Measurements from ENCODE around the gene RFTN1.

The RFTN1 gene, protein sequence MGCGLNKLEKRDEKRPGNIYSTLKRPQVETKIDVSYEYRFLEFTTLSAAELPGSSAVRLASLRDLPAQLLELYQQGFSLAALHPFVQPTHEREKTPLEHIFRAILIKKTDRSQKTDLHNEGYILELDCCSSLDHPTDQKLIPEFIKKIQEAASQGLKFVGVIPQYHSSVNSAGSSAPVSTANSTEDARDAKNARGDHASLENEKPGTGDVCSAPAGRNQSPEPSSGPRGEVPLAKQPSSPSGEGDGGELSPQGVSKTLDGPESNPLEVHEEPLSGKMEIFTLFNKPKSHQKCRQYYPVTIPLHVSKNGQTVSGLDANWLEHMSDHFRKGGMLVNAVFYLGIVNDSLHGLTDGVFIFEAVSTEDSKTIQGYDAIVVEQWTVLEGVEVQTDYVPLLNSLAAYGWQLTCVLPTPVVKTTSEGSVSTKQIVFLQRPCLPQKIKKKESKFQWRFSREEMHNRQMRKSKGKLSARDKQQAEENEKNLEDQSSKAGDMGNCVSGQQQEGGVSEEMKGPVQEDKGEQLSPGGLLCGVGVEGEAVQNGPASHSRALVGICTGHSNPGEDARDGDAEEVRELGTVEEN

DNA sequence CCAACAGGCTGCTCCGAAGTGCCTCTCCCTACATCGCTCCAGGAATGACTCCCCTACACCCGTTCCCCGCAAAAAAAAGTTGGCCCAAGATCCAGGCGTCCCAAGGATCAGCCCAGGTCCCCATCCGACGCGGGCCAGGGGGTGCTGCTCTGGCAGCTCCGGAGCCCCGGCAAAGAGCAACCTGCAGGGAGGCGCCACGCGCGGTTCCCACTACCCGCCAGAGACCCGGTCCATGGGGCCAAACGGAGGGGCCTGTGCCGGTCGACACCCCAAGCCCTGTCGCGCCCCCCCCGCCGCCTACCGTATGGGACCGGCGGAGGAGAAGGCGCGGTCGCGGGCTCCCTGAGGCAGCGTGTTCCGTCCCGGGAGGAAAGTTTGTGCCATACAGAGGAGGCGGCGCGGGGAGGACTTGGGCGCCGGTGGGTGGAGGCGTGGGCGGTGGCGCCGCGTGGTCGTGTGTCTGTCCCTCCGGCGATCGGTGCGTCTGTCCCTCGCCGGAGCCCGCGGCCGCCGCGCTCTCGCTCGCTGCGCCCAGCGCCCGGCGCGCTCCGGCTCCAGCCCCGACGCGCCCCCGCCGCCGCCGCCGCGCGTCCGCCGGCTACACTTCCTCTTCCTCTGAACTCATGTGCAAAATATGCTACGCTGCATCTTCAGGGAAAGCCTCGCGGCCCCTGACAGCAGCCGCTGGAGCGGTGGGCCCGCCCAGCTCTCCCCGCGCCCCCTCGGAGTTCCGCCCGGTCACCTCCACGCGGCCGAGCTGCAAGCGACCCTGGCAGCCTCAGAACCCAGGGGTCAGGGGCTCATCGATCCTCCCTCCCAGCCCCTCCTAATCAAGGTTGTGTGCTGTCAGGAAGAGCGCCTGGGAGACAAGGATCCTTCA is at the start of gene RFTN1:
Gene RFTN1 (minus strand): TSS at position 559 of the 880 bp plus-strand sequence. CDS start 19,830 bp downstream, outside the sequence.
- DNase-seq, result peak; percentile 74

DNA sequence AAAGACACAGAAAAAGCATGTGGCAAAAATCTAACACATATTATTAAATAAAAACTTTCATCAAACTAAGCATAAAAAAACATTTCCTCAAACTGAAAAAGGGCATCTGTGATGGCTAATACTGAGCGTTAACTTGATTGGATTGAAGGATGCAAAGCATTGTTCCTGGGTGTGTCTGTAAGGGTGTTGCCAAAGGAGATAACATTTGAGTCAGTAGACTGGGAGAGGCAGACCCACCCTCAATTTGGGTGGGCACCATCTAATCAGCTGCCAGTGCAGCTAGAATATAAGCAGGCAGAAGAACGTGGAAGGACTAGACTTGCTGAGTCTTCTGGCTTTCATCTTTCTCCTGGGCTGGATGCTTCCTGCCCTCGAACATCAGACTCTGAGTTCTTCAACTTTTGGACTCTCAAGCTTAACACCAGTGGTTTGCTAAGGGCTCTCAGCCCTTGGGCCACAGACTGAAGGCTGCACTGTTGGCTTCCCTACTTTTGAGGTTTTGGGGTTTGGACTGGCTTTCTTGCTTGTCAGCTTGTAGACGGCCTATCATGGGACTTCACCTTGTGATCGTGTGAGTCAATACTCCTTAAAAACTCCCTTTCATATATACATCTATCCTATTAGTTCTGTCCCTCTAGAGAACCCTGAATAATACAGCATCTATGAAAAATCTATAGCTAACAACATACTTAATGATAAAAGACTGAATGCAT is 46.3 kb upstream of the RFTN1 start:
- no peak for DNase-seq

DNA sequence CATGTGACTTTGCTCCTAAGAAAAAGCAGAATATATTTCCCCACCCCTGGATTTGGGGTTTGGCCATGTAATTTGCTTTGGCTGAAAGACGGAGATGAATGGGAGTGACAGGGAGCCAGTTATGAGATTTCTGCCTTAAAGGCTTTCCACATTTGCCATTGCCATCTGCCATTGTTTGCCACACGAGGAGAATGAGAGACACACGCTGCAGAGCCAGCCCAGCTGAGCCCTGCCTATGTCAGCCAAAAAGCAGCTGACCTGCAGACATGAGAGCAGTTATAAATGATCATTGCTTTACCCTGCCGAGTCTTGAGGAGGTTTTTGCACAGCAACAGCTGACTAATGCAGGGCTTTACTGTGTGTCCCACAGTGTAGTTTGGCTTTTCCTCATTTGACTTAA is 40.6 kb upstream of the RFTN1 start:
- DNase-seq, result no peak

DNA sequence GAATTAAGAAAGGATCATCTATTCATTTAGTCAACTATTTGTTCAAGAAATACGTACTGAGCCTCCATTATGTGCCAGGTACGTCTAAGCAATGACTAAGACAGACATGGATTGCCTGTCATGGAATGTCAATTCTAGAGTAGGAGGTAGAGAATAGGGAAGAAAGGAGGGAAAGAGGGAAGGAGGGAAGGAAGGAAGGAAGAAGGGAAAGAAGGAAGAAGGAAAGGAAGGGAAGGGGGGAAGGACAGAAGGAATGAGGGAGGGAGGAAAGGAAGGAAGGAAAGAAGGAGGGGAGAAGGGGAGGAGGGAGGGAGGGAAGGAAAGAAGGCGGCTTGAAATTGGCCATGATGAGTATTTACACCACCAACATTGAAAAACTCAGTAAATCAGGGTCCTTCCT is 39.3 kb upstream of the RFTN1 start:
- DNase-seq, result no peak

DNA sequence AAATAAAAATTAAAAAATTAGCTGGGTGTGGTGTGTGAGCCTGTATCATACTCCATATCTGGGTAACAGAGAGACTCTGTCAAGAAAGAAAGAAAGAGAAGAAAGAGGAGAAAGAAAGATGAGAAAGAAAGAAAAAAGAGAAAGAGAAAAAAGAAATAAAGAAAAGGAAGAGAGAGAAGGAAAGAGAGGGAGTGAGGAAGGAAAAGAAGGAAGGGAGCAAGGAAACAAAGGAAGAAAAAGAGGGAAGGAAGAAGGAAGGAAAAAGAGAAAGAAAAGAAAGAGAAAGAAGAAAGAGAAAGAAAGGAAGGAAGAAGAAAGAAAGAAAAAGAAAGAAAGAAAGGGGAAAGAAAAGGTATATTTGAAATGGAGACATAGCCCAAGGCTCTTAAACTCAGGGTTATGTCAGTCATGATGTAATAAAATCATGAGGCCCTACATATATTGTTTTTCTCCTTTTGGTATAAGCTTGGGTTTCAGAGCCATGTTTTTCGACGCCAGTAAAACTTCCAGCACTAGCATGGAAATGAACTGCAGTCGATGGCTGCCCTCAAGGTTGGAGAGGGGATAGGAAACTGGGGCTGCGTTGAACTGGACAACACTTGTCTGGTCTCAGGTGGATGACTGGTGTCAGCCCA is 38.0 kb upstream of the RFTN1 start:
- no peak for DNase-seq

DNA sequence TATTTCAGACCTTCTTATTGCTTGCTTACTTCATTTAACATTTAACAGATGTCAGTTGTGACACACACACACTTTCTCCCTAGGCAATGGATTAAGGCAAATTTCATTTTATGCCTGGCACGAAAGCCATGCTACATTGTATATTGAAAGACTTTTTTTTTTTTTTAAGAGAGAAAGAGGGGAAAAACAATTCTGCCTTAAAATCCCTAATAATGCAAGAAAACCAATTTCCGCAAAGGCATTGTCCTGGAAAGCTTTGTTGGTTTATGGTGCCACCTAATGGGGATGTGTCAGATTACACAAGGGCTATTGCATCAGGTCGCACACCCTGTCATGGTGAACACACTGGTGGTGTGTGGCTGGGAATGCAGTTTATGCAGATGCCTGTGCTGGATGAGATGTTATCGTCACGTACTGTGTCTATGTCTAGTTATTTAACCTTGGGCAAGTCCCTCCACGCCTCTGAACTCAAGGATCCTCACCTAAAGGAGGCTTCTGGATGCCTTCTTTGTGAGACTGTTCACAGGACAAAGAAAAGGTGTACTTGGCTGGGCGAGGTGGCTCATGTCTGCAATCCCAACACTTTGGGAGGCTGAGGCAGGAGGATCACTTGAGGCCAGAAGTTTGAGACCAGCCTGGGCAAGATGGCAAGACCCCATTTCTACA is 37.3 kb upstream of the RFTN1 start:
- peak; percentile 88 for DNase-seq

DNA sequence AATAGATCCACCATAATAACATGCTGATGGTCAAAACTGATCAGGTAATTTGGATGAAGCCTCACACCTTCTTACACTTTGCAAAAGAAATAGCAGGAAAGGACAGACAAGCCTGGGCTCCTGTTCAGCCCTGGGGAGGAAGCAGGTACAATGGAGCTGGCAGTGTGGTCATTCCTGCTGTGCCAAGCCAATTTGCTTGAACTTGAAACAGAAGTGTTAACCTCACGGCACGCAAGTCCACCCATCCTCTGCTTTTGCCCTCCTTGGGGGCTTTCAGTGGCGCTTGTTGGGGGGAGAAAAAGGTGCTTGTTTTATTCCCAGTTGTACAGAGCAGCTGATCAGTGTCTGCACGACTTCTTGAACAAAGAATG is 36.8 kb upstream of the RFTN1 start:
- DNase-seq, result no peak

DNA sequence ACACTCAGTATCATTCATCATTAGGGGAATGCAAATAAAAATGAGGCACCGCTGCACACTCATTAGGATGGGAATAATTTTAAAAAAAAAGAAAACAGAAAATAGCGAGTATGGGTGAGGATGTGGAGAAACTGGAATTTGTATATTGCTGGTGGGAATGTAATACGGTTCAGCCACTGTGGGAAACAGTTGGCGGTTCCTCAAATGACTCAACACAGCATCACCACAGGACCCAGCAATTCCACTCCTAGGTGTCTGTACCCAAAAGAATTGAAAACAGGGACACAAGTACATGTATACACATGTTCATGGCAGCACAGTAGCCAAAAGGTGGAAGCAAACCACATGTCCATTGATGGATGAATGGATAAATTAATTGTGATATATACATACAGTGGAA is 35.2 kb upstream of the RFTN1 start:
- no peak for DNase-seq

DNA sequence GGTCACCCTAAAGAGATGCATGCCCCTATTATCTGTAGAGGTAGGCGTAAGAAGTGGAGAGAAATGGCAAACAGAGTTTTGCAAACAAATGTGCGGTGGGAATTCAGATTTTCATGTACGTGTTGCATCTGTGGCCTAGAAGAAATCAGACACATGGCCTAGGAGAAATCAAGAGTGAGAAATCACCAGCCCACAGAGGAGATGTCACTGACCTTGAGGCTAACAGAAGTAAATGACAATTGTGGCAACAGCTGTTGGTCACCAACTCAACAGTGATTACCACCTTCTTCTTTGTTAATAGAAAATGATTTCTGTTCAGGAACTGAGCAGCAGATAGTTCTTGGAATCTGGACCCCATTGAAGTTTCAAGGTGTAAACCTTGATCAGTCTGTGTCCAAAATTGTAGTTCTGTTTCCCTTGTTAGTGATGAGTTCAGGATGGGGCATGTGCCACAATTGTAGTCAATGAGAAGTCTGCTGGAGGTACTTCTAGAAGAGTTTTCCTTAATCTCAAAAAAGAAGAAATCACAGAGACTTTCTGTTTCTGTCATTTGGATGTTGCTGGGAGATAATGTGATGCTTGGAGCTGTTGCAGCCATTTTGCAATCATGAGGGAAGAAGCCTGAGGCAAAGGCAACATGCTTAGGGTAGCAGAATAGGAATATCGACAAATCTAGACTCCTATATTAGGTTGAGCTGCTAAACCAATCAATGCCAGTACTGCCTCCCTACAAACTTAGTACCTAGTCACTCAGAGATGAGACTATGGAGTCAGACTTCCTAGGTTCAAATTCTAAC is 34.3 kb upstream of the RFTN1 start:
- DNase-seq, result no peak

DNA sequence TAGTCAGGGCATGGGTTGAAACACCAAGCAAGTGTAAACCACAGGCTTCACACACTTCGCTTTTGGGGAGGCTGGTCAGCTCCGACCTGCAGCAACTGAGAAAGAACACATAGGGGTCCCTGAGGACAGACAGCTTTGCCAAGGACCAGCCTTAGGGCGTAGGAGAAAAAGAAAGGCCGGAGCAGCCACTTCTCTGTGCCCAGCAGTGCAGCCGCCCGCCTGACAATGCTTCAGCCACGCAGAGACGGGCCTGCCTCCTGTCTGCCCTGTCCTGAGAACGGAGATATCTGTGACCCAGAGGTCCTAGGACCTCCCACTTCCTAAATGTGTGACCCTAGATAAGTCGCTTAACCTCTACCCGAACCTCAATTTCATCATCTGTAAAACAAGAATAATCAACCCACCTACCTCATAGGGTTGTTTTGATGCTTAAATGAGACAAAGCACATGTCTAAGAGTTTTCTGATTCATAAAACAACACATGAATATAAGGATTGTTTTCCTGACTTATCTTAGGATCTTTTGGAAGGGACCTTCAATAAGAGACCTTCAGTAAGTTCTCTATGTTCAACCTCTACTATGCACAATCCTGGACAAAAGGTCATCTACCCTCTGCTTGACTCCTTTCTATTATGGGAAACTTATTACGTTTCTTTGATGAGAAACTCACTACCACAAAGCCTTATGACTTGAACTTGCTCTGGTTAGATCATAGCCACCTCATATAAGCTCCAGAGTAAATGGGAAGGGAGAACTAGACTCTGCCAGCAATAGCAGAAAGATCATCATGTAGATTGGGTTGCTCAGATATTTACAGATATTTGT is 32.9 kb upstream of the RFTN1 start:
- DNase-seq, result no peak

DNA sequence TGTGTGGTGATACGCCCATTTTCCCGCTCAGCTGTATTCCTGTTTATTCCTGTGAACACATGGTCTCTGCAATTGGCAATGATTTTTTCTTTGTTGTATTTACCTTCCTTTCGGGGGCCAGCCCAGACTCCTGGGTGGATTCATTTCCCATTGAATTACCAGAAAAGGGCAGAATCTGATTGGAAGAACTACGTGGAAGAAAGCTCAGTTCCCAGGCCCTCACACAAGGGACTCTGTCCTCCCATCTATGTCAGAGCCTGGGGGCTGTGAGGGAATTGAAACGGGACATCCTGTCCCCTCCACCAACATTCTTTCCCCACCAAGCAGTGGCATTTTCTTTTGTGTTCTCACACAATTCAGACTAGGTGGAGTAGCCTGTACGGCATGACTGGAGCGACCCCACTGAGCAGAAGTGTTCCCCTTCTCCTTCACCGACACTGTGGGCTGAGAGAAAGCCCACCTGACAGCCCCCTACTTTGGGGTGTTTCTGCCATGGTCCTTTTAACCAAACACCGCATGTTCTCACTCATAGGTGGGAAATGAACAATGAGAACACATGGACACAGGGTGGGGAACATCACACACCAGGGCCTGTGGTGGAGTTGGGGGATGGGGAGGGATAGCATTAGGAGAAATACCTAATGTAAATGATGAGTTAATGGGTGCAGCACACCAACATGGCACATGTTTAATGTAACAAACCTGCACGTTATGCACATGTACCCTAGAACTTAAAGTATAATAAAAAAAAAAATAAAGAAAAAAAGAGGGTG is 32.1 kb upstream of the RFTN1 start:
- no peak for DNase-seq

DNA sequence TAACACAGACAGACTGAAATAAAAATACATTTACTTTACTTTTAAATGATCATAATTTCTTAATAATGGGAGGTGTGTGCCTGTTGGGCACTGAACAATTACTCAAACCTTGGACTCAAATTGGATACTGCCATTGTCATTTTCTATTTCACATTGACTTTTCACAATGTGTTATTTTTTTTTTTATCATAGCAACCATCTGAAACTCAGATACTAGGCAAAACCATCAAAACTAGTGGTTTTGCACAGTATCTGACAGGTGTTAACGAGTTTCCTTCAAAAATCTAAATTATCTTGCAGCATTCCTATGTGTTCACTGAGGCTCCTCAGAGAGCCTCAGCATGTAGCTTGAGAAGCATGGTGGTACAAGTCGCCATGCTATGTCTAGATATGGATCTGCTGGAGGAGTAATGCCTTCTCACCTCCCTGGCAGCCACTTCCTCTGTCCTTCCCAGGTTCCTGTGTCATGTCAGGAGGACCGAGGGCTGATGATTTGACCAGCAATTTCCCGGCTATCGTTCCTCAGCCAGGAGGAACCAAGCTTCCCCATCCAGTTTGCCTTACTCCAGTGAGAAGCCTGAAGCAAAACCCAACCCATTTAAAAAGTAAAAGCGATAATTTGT is 29.9 kb upstream of the RFTN1 start:
- no peak for DNase-seq

DNA sequence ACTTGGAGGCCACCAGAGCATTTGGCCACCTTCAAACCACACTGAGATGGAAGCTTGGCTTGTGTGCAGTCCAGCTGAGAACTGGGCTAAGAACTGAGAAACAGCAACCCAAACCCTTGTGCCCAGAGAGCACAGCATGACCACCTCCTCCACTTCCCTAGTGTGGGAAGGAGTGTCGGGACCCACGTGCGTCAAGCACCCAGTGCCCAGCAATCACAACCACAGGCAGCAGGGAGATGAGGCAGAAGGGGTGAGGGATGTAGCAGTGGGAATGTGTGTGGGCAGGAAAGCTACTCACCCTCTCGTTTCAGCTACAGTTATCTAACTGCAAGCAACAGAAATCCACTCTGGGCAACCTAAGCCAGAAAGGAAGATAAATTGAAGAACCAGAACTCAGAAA is 25.0 kb upstream of the RFTN1 start:
- no peak for DNase-seq

DNA sequence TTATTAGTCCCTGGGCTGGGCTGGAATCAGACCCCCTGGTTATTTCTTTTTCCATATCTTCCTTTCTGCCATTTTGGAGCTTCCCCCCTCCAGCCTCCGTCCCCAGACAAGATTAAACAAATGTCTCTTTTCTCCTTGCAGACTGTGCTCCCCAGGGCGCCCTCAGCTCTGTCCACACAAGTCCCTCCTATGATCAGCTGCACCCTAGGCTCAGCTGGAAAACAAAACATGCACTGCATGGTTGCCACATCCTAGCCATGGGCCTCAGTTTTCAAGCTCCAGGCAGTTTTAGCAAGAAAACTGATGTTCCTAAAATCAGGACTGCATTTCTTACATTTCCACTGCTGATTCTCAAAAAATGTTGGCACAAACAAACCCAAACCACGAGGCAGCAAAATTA is 23.5 kb upstream of the RFTN1 start:
- no peak for DNase-seq

DNA sequence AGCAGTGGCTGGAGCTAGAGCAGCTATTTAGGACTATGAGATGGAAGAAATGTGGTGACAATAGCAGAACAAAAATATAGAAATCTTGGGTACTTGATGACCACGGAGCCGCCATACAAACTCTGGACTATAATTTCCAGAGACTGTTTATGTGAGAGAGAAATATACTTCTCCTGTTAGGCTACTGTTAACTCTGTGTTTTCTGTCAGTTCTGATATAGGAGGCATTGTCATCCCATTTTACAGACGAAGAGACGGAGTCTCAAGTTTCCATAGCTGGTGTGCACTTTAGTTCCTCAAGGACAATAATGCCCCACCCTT is 22.8 kb upstream of the RFTN1 start:
- DNase-seq, result no peak

DNA sequence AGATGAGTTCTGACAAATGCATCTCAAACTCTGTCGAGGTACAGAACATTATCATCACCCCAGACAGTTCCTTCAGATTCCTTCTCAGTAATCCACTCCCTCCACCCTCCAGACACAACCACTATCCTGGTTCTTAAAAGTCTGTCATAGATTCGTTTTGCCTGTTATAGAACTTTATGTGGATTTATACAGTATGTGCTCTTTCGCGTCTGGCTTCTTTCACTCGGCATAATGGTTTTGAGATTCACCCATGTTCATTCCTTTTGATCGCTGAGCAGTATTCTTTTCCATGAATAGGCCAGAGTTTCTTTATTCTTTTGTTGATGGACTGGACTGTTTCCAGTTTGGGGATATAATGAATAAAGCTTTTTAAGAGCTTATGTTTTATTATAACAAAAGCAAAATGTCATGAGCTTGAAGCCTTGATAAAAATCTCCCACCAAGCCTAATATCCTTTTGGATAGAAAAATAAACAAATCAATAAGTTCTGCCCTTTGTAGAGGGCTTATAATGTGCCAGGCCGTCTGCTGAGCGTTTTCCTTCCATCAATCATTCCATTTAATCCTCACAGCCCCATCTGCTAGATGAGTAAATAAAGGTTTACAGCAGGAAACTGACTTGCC is 21.3 kb upstream of the RFTN1 start:
- no peak for DNase-seq

DNA sequence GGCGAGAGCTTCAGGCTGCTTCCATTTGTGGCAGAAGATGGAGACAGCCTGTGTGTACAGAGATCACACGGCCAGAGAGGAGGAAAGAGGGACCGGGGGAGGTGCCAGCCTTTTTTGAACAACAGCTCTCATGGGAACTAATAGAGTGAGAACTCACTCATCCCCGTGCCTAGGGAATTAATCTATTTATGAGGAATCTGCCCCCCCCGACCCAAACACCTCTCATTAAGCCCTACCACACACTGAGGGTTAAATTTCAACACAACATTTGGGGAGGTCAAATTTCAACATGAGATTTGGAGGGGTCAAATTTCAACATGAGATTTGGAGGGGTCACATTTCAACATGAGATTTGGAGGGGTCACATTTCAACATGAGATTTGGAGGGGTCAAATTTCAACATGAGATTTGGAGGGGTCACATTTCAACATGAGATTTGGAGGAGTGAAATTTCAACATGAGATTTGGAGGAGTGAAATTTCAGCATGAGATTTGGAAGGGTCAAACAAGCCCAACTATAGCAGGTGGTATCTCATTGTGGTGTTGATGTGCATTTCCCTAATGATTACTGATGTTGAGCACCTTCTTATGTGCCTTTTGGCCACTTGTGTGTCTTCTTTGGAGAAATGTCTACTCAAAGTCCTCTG is 20.6 kb upstream of the RFTN1 start:
- no peak for DNase-seq

DNA sequence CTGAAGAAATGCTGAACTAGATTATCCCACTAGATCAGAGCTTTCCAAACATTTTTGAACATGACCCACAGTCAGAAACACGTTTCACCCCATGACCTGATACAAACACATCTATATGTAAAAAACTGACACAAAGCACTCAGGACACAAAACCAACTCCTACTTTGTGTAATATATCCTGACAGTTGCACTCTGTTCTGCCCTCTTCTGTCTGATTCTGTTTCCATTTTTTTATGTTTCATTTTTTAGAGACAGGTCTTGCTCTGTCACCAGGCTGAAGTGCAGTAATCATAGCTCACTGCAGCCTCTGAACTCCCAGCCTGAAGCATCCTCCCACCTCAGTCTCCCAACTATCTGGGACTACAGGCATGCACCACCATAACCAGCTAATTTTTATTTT is 15.8 kb upstream of the RFTN1 start:
- DNase-seq, result no peak
